ENCODE measurements around the gene SCAF1.

SCAF1 gene

DNA sequence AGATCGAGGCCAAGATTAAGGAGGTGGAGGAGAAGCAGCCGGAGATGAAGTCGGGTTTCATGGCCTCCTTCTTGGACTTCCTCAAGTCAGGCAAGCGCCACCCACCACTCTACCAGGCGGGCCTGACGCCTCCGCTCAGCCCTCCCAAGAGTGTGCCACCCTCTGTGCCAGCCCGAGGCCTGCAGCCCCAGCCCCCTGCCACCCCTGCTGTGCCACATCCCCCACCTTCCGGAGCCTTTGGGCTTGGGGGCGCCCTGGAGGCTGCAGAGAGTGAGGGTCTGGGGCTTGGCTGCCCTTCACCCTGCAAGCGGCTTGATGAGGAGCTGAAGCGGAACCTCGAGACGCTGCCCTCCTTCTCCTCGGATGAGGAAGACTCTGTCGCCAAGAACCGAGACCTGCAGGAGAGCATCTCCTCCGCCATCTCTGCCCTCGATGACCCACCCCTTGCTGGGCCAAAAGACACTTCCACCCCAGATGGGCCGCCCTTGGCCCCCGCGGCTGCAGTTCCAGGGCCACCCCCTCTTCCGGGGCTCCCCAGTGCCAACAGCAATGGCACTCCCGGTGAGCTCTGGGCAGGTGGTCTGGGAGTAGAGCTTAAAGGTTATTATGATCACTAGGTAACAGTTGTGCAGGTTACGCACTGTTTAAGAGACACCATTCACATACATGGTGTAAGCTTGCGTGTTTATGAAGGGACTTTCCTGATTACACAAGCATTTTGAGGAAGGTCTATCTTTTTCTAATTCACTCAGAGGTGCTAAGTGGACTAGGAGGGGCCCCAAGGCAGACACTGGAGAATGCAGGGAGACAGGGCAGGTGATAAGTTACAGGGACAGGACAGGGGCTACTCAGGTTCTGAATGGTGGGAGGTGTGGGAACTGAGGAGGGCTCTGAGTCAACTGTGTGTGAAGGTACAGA is 42.4 kb upstream of the SCAF1 start:
- Histone ChIP-seq H3K4me1 (ENCODE audit: low read length) (no peaks in the 10 kb centered on the region), H2AFZ (ENCODE audit: low read length) (no peak overlapping the region), H3K4me2 (ENCODE audit: low read depth, low read length) (no peak overlapping the region), H3K79me2 (ENCODE audit: low read length) (peaks cover 49% of the 10 kb centered on the region), H3K27ac (ENCODE audit: low read length) (no peak overlapping the region), H3K9me3 (replicated peaks; ENCODE audit: insufficient read depth, low read length) (no peaks in the 10 kb centered on the region), H4K20me1 (ENCODE audit: insufficient read depth, low read length) (no peaks in the 10 kb centered on the region), H3K4me3 (ENCODE audit: low read length) (no peak overlapping the region), H3K27me3 (replicated peaks; ENCODE audit: insufficient read depth, low read length) (no peaks in the 10 kb centered on the region), H3K9ac (ENCODE audit: low read length) (no peak overlapping the region), H3F3A (ENCODE audit: insufficient read depth, low read length) (no peaks in the 10 kb centered on the region), H3K36me3 (replicated peaks; ENCODE audit: insufficient read depth, low read length) (no peaks in the 10 kb centered on the region), H3K9me2 (replicated peaks; ENCODE audit: insufficient read depth, low read length) (no peaks in the 10 kb centered on the region)
- DNase-seq, result no peak
- no peak for TF ChIP-seq CTCF (IDR thresholded peaks at IDR 0.05; ENCODE audit: low read length)
- no peak for TF ChIP-seq EZH2 (optimal IDR thresholded peaks at IDR 0.05; ENCODE audit: low read depth, low read length)
- TF ChIP-seq EZH2phosphoT487 (IDR thresholded peaks at IDR 0.05; ENCODE audit: low read length), result no peak

DNA sequence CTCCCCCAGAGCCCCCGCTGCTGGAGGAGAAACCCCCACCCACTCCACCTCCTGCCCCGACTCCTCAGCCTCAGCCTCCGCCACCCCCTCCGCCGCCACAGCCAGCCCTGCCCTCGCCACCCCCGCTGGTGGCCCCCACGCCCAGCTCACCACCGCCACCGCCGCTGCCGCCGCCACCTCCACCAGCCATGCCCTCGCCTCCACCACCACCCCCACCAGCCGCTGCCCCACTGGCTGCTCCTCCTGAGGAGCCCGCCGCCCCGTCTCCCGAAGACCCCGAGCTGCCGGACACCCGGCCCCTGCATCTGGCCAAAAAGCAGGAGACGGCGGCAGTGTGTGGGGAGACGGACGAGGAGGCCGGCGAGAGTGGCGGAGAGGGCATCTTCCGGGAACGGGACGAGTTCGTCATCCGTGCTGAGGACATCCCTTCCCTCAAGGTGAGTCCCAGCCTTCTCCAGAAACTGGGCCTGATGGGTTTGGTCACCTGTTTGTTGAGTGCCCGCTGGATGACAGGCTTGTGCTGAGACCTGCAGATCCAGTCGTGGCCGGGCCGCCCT is 40.4 kb upstream of the SCAF1 start:
- no peaks in the 10 kb centered on the region for H3K9me3 ChIP-seq (replicated peaks; ENCODE audit: insufficient read depth, low read length)
- no peaks in the 10 kb centered on the region for H3K36me3 ChIP-seq (replicated peaks; ENCODE audit: insufficient read depth, low read length)
- TF ChIP-seq EZH2 (optimal IDR thresholded peaks at IDR 0.05; ENCODE audit: low read depth, low read length), result no peak
- TF ChIP-seq CTCF (IDR thresholded peaks at IDR 0.05; ENCODE audit: low read length), result no peak
- TF ChIP-seq EZH2phosphoT487 (IDR thresholded peaks at IDR 0.05; ENCODE audit: low read length), result no peak
- no peaks in the 10 kb centered on the region for H3K4me1 ChIP-seq (ENCODE audit: low read length)
- H3K27ac ChIP-seq (ENCODE audit: low read length), result no peak overlapping the region
- no peaks in the 10 kb centered on the region for H3K9me2 ChIP-seq (replicated peaks; ENCODE audit: insufficient read depth, low read length)
- no peak overlapping the region for H2AFZ ChIP-seq (ENCODE audit: low read length)
- no peak overlapping the region for H3K9ac ChIP-seq (ENCODE audit: low read length)
- H3K4me2 ChIP-seq (ENCODE audit: low read depth, low read length), result no peak overlapping the region
- H3K79me2 ChIP-seq (ENCODE audit: low read length), result peaks cover 44% of the 10 kb centered on the region
- no peaks in the 10 kb centered on the region for H3K27me3 ChIP-seq (replicated peaks; ENCODE audit: insufficient read depth, low read length)
- H3K4me3 ChIP-seq (ENCODE audit: low read length), result no peak overlapping the region
- H3F3A ChIP-seq (ENCODE audit: insufficient read depth, low read length), result no peaks in the 10 kb centered on the region
- no peak for DNase-seq
- H4K20me1 ChIP-seq (ENCODE audit: insufficient read depth, low read length), result no peaks in the 10 kb centered on the region

DNA sequence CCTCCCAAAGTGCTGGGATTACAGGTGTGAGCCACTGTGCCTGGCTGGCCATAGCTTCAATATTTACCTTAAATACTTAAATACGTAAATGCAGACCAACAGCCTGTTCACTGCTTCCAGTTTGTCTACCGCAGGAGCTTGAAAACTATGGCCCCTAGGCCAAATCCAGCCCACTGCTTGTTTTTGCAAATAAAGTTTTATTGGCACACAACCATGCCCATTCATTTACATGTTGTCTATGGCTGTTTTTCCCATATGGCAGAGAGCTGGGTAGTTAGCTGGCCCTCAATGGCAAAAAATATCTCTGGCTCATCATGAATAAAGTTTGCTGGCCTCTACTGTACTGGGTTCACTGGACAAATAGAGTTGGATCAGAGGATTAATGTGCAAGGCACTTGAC is 39.2 kb upstream of the SCAF1 start:
- Histone ChIP-seq H3K9ac (ENCODE audit: low read length) (no peak overlapping the region), H3K4me1 (ENCODE audit: low read length) (no peaks in the 10 kb centered on the region), H3K36me3 (replicated peaks; ENCODE audit: insufficient read depth, low read length) (no peaks in the 10 kb centered on the region), H3K27ac (ENCODE audit: low read length) (no peak overlapping the region), H3F3A (ENCODE audit: insufficient read depth, low read length) (no peaks in the 10 kb centered on the region), H2AFZ (ENCODE audit: low read length) (no peak overlapping the region), H3K9me2 (replicated peaks; ENCODE audit: insufficient read depth, low read length) (no peaks in the 10 kb centered on the region), H3K27me3 (replicated peaks; ENCODE audit: insufficient read depth, low read length) (no peaks in the 10 kb centered on the region), H3K4me3 (ENCODE audit: low read length) (no peak overlapping the region), H3K9me3 (replicated peaks; ENCODE audit: insufficient read depth, low read length) (no peaks in the 10 kb centered on the region), H3K79me2 (ENCODE audit: low read length) (peaks cover 49% of the 10 kb centered on the region), H3K4me2 (ENCODE audit: low read depth, low read length) (no peak overlapping the region), H4K20me1 (ENCODE audit: insufficient read depth, low read length) (no peaks in the 10 kb centered on the region)
- DNase-seq, result no peak
- TF ChIP-seq CTCF (IDR thresholded peaks at IDR 0.05; ENCODE audit: low read length) (no peak), EZH2phosphoT487 (IDR thresholded peaks at IDR 0.05; ENCODE audit: low read length) (no peak), EZH2 (optimal IDR thresholded peaks at IDR 0.05; ENCODE audit: low read depth, low read length) (no peak)

Measured in MM.1S (cell line).